ENCODE results near the gene RNF208.
"Not testable (repeated sequence)": the region's sequence is repeated elsewhere in the genome, so short reads cannot be mapped to it uniquely, and the experiment has no call there.

Gene RNF208

GRCh38 chr9:137222190-137223077 is at the start of gene RNF208:
TSS of gene RNF208 (minus strand) at chr9:137222240. CDS start at chr9:137221212, 1,028 bp downstream.
- DNase-seq, result no peak

- no peak for DNase-seq
Observed at GRCh38 chr9:137271696-137272076, 49.6 kb upstream of the RNF208 start.

GRCh38 chr9:137270929-137271695 is 49.1 kb upstream of the RNF208 start:
- no peak for DNase-seq

- no peak for DNase-seq
Observed at GRCh38 chr9:137269231-137269772, 47.3 kb upstream of the RNF208 start.

GRCh38 chr9:137268538-137269201 is 46.6 kb upstream of the RNF208 start:
- no peak for DNase-seq

DNA sequence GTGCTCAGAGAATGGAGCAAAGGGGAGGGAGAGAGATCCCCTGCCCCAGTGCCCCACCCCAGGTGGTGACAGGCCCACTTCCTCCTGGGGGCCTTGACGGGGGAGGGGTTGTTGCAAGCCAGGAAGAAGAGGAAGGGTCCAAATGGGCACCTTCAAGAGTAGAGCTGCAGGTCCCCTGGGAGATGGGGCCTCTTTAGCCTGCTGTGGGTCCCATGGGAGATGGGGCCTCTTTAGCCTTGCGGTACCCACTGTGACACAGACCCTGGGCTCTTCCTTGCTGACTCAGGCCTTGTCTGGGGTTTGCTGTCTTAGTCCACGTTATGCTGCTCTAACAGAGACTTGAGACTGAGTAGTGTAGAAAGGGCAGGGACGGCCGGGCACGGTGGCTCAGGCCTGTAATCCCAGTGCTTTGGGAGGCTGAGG is 45.9 kb upstream of the RNF208 start:
- no peak for DNase-seq

DNA sequence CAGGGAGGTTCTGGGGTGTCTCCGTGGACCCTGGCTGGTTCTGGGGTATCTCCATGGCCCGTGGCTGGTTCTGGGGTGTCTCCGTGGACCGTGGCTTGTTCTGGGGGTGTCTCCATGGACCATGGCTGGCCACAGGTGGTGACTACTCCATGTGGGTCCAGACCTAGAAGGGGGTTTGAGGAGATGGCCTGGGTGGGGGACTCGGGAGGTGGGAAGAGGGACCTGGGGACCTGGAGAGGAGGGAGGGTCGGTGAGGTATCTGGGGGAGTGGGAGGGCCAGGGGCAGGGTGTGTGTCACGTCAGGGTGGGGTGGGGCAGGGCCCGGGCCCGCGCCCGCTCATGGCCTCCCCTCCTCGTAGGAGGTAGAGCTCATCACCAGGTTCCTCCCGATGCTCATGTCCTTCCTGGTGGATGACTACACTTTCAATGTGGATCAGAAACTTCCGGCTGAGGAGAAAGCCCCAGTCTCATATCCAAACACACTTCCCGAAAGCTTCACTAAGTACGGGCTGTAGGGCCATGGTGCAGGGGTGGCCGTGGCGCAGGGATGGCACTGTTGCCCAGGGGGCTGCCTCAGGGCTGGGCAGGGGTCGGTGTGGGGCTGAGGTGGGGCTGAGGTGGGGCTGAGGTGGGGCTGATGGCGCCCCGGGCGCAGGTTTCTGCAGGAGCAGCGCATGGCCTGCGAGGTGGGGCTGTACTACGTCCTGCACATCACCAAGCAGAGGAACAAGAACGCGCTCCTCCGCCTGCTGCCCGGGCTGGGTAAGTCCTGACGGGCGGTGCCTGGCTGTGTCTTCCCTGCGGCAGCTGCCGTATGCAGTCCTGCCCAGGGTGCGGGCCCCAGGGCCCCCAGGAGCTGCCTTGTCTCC is 44.8 kb upstream of the RNF208 start:
- no peak for DNase-seq

- DNase-seq, result no peak
Observed at GRCh38 chr9:137266162-137266527, 44.1 kb upstream of the RNF208 start.

GRCh38 chr9:137265496-137266161 is 43.6 kb upstream of the RNF208 start:
- DNase-seq, result no peak

DNA sequence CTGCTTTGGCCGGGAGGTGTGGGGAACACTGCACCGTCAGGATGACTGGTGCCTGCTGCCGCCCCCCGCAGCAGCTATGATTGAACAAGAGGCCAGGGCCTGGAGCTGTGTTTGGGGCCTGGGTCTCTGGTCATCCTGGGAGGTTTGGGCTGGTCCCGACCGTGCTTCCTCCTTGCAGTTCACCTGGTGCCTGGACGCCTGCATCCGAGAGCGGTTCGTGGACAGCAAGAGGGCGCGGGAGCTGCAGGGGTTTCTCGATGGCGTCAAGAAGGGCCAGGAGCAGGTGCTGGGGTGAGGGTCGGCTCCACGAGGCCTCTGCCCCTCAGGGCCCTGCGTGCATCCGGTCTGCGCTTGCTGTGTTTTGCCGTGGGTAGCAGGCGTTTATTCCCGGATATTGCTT is 42.0 kb upstream of the RNF208 start:
- no peak for DNase-seq

DNA sequence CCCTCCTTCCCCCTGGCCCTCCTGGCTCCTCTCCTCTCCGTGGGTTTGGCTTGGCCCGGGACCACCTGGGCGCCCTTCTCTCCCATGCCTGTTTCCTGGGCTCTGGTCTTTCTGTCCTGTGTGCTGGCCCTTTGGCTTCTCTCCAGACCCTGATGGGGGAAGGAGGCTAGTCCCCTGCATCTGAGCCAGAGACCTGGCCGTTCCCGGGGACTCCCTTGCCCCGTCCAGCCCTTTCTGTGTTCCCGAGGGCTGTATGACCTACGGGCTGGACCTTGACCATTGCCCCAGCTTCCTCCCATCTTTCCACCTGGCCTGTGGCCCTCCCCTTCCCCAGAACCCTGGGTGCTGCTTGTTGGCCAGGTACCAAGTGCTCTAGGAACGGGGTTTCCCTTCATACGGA is 41.5 kb upstream of the RNF208 start:
- DNase-seq, result no peak

GRCh38 chr9:137262909-137263285 is 40.9 kb upstream of the RNF208 start:
- no peak for DNase-seq

GRCh38 chr9:137262173-137262908 is 40.3 kb upstream of the RNF208 start:
- DNase-seq, result not testable (repeated sequence)

DNA sequence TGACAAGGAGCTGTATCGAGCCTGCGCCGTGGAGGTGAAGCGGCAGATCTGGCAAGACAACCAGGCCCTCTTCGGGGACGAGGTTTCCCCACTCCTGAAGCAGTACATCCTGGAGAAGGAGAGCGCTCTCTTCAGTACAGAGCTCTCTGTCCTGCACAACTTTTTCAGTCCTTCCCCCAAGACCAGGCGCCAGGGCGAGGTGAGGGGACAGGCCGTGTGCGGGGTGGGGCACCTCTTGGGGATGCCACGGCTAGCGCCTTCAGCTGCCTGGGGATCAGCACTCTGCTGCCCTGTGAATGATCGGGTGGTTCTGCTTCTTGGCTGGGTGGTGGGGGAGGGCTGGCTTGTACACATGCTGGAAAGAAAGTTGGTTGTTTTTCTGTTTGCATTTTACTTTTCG is 34.8 kb upstream of the RNF208 start:
- DNase-seq, result no peak

GRCh38 chr9:137256362-137256761 is 34.3 kb upstream of the RNF208 start:
- no peak for DNase-seq

GRCh38 chr9:137255448-137256114 is 33.5 kb upstream of the RNF208 start:
- no peak for DNase-seq

GRCh38 chr9:137254624-137255447 is 32.8 kb upstream of the RNF208 start, which contains the start of gene NELFB:
TSS of gene NELFB (plus strand) at chr9:137255327.
- DNase-seq, result peak; percentile 77

GRCh38 chr9:137253717-137254623 is 31.9 kb upstream of the RNF208 start:
- no peak for DNase-seq

All from NCI-H748 treated with DMSO at 0.1 percent for 48 hours (cell line).